K562 (cell line): ENCODE data around the gene ARRDC5. TPM values are rescaled to one million over a fixed set of nuclear protein-coding genes. Genes with fewer than 3 reads are reported as not detected.
"Not testable (repeated sequence)": the region's sequence is repeated elsewhere in the genome, so short reads cannot be mapped to it uniquely, and the experiment has no call there.

ENCODE experiments used
- ATAC-seq: fragments of 200-7000 bp; cut with Tn5 transposase; 3 replicates; pipeline ENCODE4 v1.9.1; 2020; ENCODE audit warnings: moderate library complexity
- BruUV-seq: library from RNA; stranded (reverse); fragments of 400-500 nt; replicated peaks from 2 replicates; lab custom pipeline; 2021; lab: Mats Ljungman, UMichigan
- CTCF ChIA-PET: fragments of 300-600 bp; formaldehyde crosslinking; extraction: SDS; loops from one replicate; lab custom pipeline; 2021; ENCODE audit warnings: low intra/inter-chr PET ratio; lab: Yijun Ruan, JAX
- POLR2A ChIA-PET: fragments of 300-600, 350-650 bp; sonication (Branson Sonifier 250); formaldehyde crosslinking; extraction: SDS; loops from one replicate; lab custom pipeline; 2021; ENCODE audit warnings: antibody characterized with exemption, inconsistent platforms; lab: Yijun Ruan, JAX
- DNase-seq, 4 experiments: peaks; one replicate each; pipeline versions ENCODE4 v3.0.0 to v3.0.0-alpha.2; 2011 to 2018; ENCODE audit warnings: low spot score in 3 of 4, mixed read lengths in 3 of 4; ENCODE audit errors: extremely low read depth in 1 of 4
- FAIRE-seq: peaks from 2 replicates; lab custom pipeline; 2011; peaks lifted over from hg19 to GRCh38; lab: Jason Lieb, UNC
- H2AFZ ChIP-seq: 2 replicates; pipeline ENCODE4 v1.6.0; 2011; ENCODE audit warnings: low read depth, low read length, control low read depth, inconsistent platforms
- H3K27ac ChIP-seq: fragments of 200-600 bp; 3 replicates; pipeline ENCODE4 v1.8.0; 2011; ENCODE audit warnings: low read depth, mild to moderate bottlenecking, control low read depth, inconsistent platforms, low read length, moderate library complexity, mixed read lengths; ENCODE audit errors: extremely low read depth
- H3K27me3 ChIP-seq, 2 experiments: fragments of 300-600 bp in 1 of 2; 2 replicates in 1 of 2; 3 replicates in 1 of 2; pipeline versions ENCODE4 v1.6.0 to v1.8.0; 2011; ENCODE audit warnings: inconsistent platforms in 2 of 2, low read length in 2 of 2, mild to moderate bottlenecking in 1 of 2, mixed read lengths in 1 of 2, moderate library complexity in 1 of 2; ENCODE audit not compliant: control insufficient read depth in 2 of 2, insufficient read depth in 2 of 2
- H3K36me3 ChIP-seq: fragments of 300-600 bp; 3 replicates; pipeline ENCODE4 v1.8.0; 2011; ENCODE audit warnings: mild to moderate bottlenecking, low read length, inconsistent platforms; ENCODE audit not compliant: control insufficient read depth, insufficient read depth
- H3K4me1 ChIP-seq, 2 experiments: fragments of 200-600 bp in 1 of 2; replicated peaks in 1 of 2; 2 replicates in 1 of 2; 3 replicates in 1 of 2; pipeline versions ENCODE4 v1.5.1 to v1.8.0; 2011; ENCODE audit warnings: inconsistent platforms in 2 of 2, low read length in 2 of 2, mild to moderate bottlenecking in 1 of 2, mixed read lengths in 1 of 2, moderate library complexity in 1 of 2; ENCODE audit not compliant: control insufficient read depth in 2 of 2, insufficient read depth in 2 of 2
- H3K4me2 ChIP-seq: 2 replicates; pipeline ENCODE4 v1.6.1; 2011; ENCODE audit warnings: low read length, control low read depth, inconsistent platforms, mixed read lengths; ENCODE audit not compliant: insufficient read depth
- H3K4me3 ChIP-seq: fragments of 200-600 bp; sonication (generic), shearing (Covaris generic); 2 replicates; pipeline ENCODE4 v1.5.1; 2016; ENCODE audit warnings: control low read depth, inconsistent platforms
- H3K79me2 ChIP-seq: fragments of 200-600 bp; 3 replicates; pipeline ENCODE4 v1.8.0; 2011; ENCODE audit warnings: low read length, inconsistent platforms; ENCODE audit not compliant: control insufficient read depth, insufficient read depth
- H3K9ac ChIP-seq, 2 experiments: 2 replicates each; pipeline versions ENCODE4 v1.6.0 to v1.6.1; 2011; ENCODE audit warnings: low read depth in 2 of 2, low read length in 2 of 2, control low read depth in 1 of 2, inconsistent platforms in 1 of 2, mild to moderate bottlenecking in 1 of 2, mixed read lengths in 1 of 2; ENCODE audit not compliant: insufficient read depth in 1 of 2
- H3K9me1 ChIP-seq: one replicate; pipeline ENCODE4 v1.6.0; 2011; ENCODE audit warnings: inconsistent platforms, mild to moderate bottlenecking, low read length, moderate library complexity; ENCODE audit not compliant: control insufficient read depth, insufficient read depth
- H3K9me3 ChIP-seq: replicated peaks from 2 replicates; pipeline ENCODE4 v1.5.1; 2011; ENCODE audit warnings: low read depth, low read length, inconsistent platforms; ENCODE audit not compliant: control insufficient read depth, insufficient read depth
- H4K20me1 ChIP-seq: replicated peaks from 2 replicates; pipeline ENCODE4 v1.6.1; 2011; ENCODE audit warnings: low read length, inconsistent platforms, mixed read lengths; ENCODE audit not compliant: control insufficient read depth, insufficient read depth
- WGBS: fragments of 100-300 bp; shearing (Covaris generic); methylation state at CpG from one replicate; pipeline ENCODE4 v1.1.6; 2016; ENCODE audit warnings: low coverage, mixed read lengths; ENCODE audit not compliant: insufficient coverage; ENCODE audit errors: missing lambda C conversion rate; 5-methylcytosine and 5-hydroxymethylcytosine counted together
- in situ Hi-C: fragments of 300-500 bp; cut with MboI; formaldehyde crosslinking; loops from 4 replicates; pipeline ENCODE4 v1.15.0; 2018; ENCODE audit warnings: inconsistent platforms, mixed read lengths
- intact Hi-C: fragments of 100-400 bp; cut with micrococcal nuclease; formaldehyde crosslinking; loops from 2 replicates; pipeline ENCODE4 v1.14.2; 2022
- polyA plus RNA-seq, 8 experiments: library from polyadenylated mRNA; depleted of rRNA in 4 of 8; stranded (reverse) in 5 of 8; unstranded in 3 of 8; fragments of >200 nt; fragmentation: Nextera tagmentation in 2 of 8; fragmentation: Illumina TruSeq in 1 of 8; extraction: Ambion mirVana in 2 of 8; extraction: Trizol in 1 of 8; gene quantifications; 2 replicates each; pipeline versions ENCODE4 v1.2.1 to v1.2.3, GENCODE V29; 2011 to 2014; ENCODE audit warnings: inconsistent platforms in 1 of 8, missing spikeins in 1 of 8
- total RNA-seq, 7 experiments: library from RNA; depleted of rRNA in 6 of 7; stranded (reverse); fragments of >200 nt in 6 of 7; fragmentation: Illumina TruSeq in 2 of 7; extraction: Trizol in 2 of 7; gene quantifications; 2 replicates each; pipeline versions ENCODE4 v1.2.1 to v1.2.3, GENCODE V29; 2011 to 2021; ENCODE audit warnings: low replicate concordance in 1 of 7

The ARRDC5 gene
- total and polyA plus RNA-seq, 9 of the 15 experiments (the other 6 are each of a cell fraction or from before 2014, with no cell fraction given): not detected

GRCh38 chr19:4887803-4888202, 14.9 kb downstream of the ARRDC5 start:
- H2AFZ ChIP-seq, H3K9me1 ChIP-seq, BruUV-seq, H3K9ac ChIP-seq, H3K36me3 ChIP-seq, H3K4me3 ChIP-seq, H3K9me3 ChIP-seq, H3K4me1 ChIP-seq, DNase-seq, in situ Hi-C loops, ATAC-seq, H3K79me2 ChIP-seq, H4K20me1 ChIP-seq, intact Hi-C loops, CTCF ChIA-PET, H3K4me2 ChIP-seq, H3K27ac ChIP-seq, FAIRE-seq, POLR2A ChIA-PET: not testable (repeated sequence)
- peaks cover 7 to 13% of the 10 kb centered on the region in 2 experiments; a peak in 3 of 5 replicates for H3K27me3 ChIP-seq
- WGBS: no CpG with 5 or more reads among the region's 6 CpGs

- FAIRE-seq, H3K4me3 ChIP-seq, H4K20me1 ChIP-seq: not testable (repeated sequence)
Measured at GRCh38 chr19:4884993-4885392, 17.7 kb downstream of the ARRDC5 start.

More at GRCh38 chr19:4884993-4885392, 17.7 kb downstream of the ARRDC5 start:
- POLR2A ChIA-PET, H3K36me3 ChIP-seq, intact Hi-C loops, H3K4me2 ChIP-seq, H2AFZ ChIP-seq, H3K9me3 ChIP-seq, H3K27ac ChIP-seq, DNase-seq, ATAC-seq, H3K9me1 ChIP-seq, CTCF ChIA-PET, H3K9ac ChIP-seq, BruUV-seq, H3K79me2 ChIP-seq, H3K4me1 ChIP-seq, in situ Hi-C loops, H3K27me3 ChIP-seq: not testable (repeated sequence)
- WGBS: 80% methylated on average over 1 of the region's 6 CpGs
